Neuronal stem cell (in vitro differentiated cells): Measurements from ENCODE around the gene LPP.

ENCODE experiments used
- DNase-seq: peaks from one replicate; pipeline ENCODE4 v3.0.0-alpha.2; 2013; ENCODE audit warnings: low spot score
- H2AFZ ChIP-seq: one replicate; pipeline ENCODE4 v1.6.1; 2013; ENCODE audit warnings: mild to moderate bottlenecking, low read length, inconsistent platforms
- H2AK5ac ChIP-seq: 2 replicates; pipeline ENCODE4 v1.6.1; 2013; ENCODE audit warnings: low read depth, mild to moderate bottlenecking, inconsistent platforms, low read length, moderate library complexity, mixed read lengths
- H2BK120ac ChIP-seq: 2 replicates; pipeline ENCODE4 v1.6.1; 2013; ENCODE audit warnings: low read depth, mild to moderate bottlenecking, inconsistent platforms, low read length, moderate library complexity, mixed read lengths
- H2BK12ac ChIP-seq: one replicate; pipeline ENCODE4 v1.6.1; 2013; ENCODE audit warnings: low read length, inconsistent platforms
- H2BK15ac ChIP-seq: 2 replicates; pipeline ENCODE4 v1.6.1; 2013; ENCODE audit warnings: mild to moderate bottlenecking, low read length, inconsistent platforms, mixed read lengths
- H2BK5ac ChIP-seq: one replicate; pipeline ENCODE4 v1.6.1; 2013; ENCODE audit warnings: inconsistent platforms, mild to moderate bottlenecking, low read length, moderate library complexity
- H3K14ac ChIP-seq: one replicate; pipeline ENCODE4 v1.6.1; 2013; ENCODE audit warnings: low read length, inconsistent platforms
- H3K18ac ChIP-seq: 2 replicates; pipeline ENCODE4 v1.6.1; 2013; ENCODE audit warnings: low read length, inconsistent platforms
- H3K23ac ChIP-seq: 2 replicates; pipeline ENCODE4 v1.6.1; 2013; ENCODE audit warnings: low read depth, mild to moderate bottlenecking, mixed read lengths, low read length, inconsistent platforms; ENCODE audit not compliant: poor library complexity
- H3K27ac ChIP-seq: replicated peaks from 3 replicates; pipeline ENCODE4 v1.5.1; 2013; ENCODE audit warnings: low read length, inconsistent platforms
- H3K27me3 ChIP-seq, 3 experiments: 2 replicates each; pipeline ENCODE4 v1.6.1; 2013; ENCODE audit warnings: low read length in 3 of 3, mild to moderate bottlenecking in 2 of 3, inconsistent platforms in 1 of 3, low read depth in 1 of 3, mixed read lengths in 1 of 3, moderate library complexity in 1 of 3; ENCODE audit not compliant: control insufficient read depth in 3 of 3, insufficient read depth in 3 of 3
- H3K36me3 ChIP-seq, 2 donors: replicated peaks in 1 of 2; 2 replicates each; pipeline ENCODE4 v1.6.1; 2013; ENCODE audit warnings: low read length in 2 of 2; ENCODE audit not compliant: control insufficient read depth in 2 of 2, insufficient read depth in 2 of 2
- H3K4ac ChIP-seq: 2 replicates; pipeline ENCODE4 v1.6.1; 2013; ENCODE audit warnings: inconsistent platforms, mild to moderate bottlenecking, low read length, moderate library complexity
- H3K4me1 ChIP-seq, 2 donors: 1 replicate in 1 of 2; 2 replicates in 1 of 2; pipeline ENCODE4 v1.6.1; 2013; ENCODE audit warnings: low read length in 2 of 2, low read depth in 1 of 2; ENCODE audit not compliant: control insufficient read depth in 2 of 2, insufficient read depth in 1 of 2
- H3K4me2 ChIP-seq: one replicate; pipeline ENCODE4 v1.6.1; 2013; ENCODE audit warnings: mild to moderate bottlenecking, low read length, inconsistent platforms; ENCODE audit not compliant: insufficient read depth, poor library complexity, severe bottlenecking
- H3K4me3 ChIP-seq, 2 donors: 2 replicates each; pipeline ENCODE4 v1.5.1; 2013; ENCODE audit warnings: low read length in 2 of 2, mild to moderate bottlenecking in 2 of 2, inconsistent platforms in 1 of 2, moderate library complexity in 1 of 2
- H3K79me1 ChIP-seq: one replicate; pipeline ENCODE4 v1.6.1; 2013; ENCODE audit warnings: low read depth, mild to moderate bottlenecking, inconsistent platforms, low read length, moderate library complexity
- H3K9ac ChIP-seq: one replicate; pipeline ENCODE4 v1.6.1; 2013; ENCODE audit warnings: mild to moderate bottlenecking, low read depth, low read length, inconsistent platforms; ENCODE audit not compliant: poor library complexity
- H3K9me3 ChIP-seq, 2 donors: replicated peaks in 1 of 2; 2 replicates each; pipeline versions ENCODE3 to v1.6.1; 2013; ENCODE audit warnings: low read length in 2 of 2, mild to moderate bottlenecking in 2 of 2, inconsistent platforms in 1 of 2, low read depth in 1 of 2, mixed read lengths in 1 of 2, moderate library complexity in 1 of 2; ENCODE audit not compliant: control insufficient read depth in 2 of 2, insufficient read depth in 1 of 2
- H4K8ac ChIP-seq: one replicate; pipeline ENCODE4 v1.6.1; 2013; ENCODE audit warnings: low read depth, mild to moderate bottlenecking, inconsistent platforms, low read length, moderate library complexity
- H4K91ac ChIP-seq: one replicate; pipeline ENCODE4 v1.6.1; 2013; ENCODE audit warnings: low read length, low read depth, mild to moderate bottlenecking, inconsistent platforms; ENCODE audit not compliant: poor library complexity
- WGBS, 2 donors: extraction: QIAGEN DNeasy Blood & Tissue Kit; methylation state at CpG; one replicate each; pipeline ENCODE4 v1.1.7; 2013; ENCODE audit warnings: missing lambda C conversion rate in 2 of 2, mixed read lengths in 1 of 2; ENCODE audit not compliant: insufficient read length in 2 of 2, insufficient replicate concordance in 1 of 2; ENCODE audit errors: extremely low coverage in 2 of 2; 5-methylcytosine and 5-hydroxymethylcytosine counted together

Gene LPP

DNA sequence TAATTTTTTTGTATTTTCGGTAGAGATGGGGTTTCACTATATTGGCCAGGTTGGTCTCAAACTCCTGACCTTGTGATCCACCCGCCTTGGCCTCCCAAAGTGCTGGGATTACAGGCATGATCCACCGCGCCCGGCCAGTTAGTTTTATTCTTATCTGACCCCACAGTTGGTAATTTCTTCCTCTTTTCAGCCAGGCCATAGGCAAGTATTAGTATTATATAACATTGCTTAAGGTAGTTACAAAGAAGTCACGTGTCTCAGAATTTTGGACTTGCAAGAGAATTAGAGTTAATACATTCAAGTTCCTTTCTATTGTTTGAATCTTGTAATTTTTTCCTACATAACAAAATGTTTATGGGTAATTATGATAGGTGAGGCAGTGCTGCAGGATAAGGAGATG is 334.8 kb downstream of the LPP start:
- WGBS, 2 donors: no CpG with 5 or more reads among the region's 6 CpGs
- no peak overlapping the region for H3K18ac ChIP-seq
- H3K36me3 ChIP-seq: peaks cover 0 to 22% of the 10 kb centered on the region in 2 donors

DNA sequence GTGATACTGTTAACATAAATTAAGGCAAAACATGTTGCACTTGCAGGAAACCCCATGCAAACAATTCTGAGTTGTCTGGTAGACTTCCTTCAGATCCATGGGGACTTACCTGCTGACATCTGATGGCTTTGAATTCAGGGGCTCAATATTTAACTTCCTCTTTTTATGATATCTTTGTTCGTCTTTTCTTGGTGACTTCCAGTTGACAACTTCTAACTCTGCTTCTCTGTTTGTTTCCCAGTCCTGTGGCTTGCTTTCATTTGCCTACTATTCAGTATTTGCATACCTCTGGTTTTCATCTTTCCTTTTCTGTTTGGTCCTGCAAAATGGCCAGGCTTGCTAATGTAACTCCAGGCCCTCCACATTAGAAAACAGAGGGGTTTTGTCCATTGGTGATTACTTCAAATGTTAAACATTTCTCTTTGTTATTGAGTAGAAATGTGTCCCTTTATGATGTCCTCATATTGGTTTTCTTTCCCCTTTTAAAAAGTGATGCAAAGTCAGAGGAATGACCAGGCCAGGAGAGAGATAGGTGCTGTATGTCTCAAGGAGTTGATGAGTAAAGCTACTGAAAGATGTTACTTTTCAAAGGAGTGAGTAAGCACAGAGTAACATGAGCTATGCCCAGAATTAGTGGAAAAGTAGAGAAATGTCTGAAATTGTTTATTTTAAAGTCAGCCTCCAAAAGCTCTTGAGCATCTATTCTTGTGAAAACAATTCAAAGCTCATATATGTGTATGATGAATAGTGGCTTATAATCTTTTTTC is 335.9 kb downstream of the LPP start:
- Histone ChIP-seq H3K79me1 (no peaks in the 10 kb centered on the region), H3K18ac (no peak overlapping the region), H2BK15ac (no peak overlapping the region), H3K23ac (no peak overlapping the region), H2AK5ac (no peak overlapping the region), H3K14ac (no peak overlapping the region), H2BK120ac (no peak overlapping the region), H4K91ac (no peak overlapping the region), H4K8ac (no peak overlapping the region), H3K4ac (no peak overlapping the region), H3K9ac (no peak overlapping the region), H3K9me3 (peaks cover 0 to 9% of the 10 kb centered on the region in 2 donors), H3K27ac (no peak overlapping the region), H2BK12ac (no peak overlapping the region), H3K4me2 (no peak overlapping the region), H3K4me3 (no peak overlapping the region), H3K36me3 (peaks cover 0 to 18% of the 10 kb centered on the region in 2 donors), H2BK5ac (no peak overlapping the region), H3K27me3 (no peaks in the 10 kb centered on the region), H2AFZ (no peak overlapping the region), H3K4me1 (no peaks in the 10 kb centered on the region)
- DNase-seq: no peak
- WGBS, 2 donors: no CpG with 5 or more reads among the region's 1 CpG

More for the DNA sequence above, 334.8 kb downstream of the LPP start:
- H2AK5ac ChIP-seq: no peak overlapping the region
- no peak overlapping the region for H2BK120ac ChIP-seq
- H4K8ac ChIP-seq: no peak overlapping the region
- H3K79me1 ChIP-seq: no peaks in the 10 kb centered on the region
- H3K23ac ChIP-seq: no peak overlapping the region
- H3K27ac ChIP-seq: no peak overlapping the region
- peaks cover 0 to 9% of the 10 kb centered on the region in 2 donors for H3K9me3 ChIP-seq
- no peak overlapping the region for H3K14ac ChIP-seq
- H2BK15ac ChIP-seq: no peak overlapping the region
- no peak overlapping the region for H2BK5ac ChIP-seq
- no peak overlapping the region for H3K4me3 ChIP-seq
- H2AFZ ChIP-seq: no peak overlapping the region
- H3K4me2 ChIP-seq: no peak overlapping the region
- no peak overlapping the region for H2BK12ac ChIP-seq
- no peaks in the 10 kb centered on the region for H3K4me1 ChIP-seq
- DNase-seq: no peak
- H3K4ac ChIP-seq: no peak overlapping the region
- no peak overlapping the region for H4K91ac ChIP-seq
- no peak overlapping the region for H3K9ac ChIP-seq
- no peaks in the 10 kb centered on the region for H3K27me3 ChIP-seq

DNA sequence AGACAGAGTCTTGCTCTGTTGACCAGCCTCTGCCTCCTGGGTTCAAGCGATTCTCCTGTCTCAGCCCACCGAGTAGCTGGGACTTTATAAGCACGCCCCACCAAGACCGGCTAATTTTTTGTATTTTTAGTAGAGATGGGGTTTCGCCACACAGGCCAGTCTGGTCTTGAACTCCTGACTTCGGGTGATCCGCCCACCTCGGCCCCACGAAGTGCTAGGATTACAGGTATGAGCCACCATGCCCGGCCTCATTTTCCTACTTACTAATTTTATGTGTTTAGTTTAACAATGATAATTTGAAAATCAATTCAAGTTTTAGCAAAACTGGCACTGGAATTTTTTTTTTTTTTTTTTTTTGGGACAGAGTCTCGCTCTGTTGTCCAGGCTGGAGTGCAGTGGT is 336.5 kb downstream of the LPP start:
- no peak overlapping the region for H3K23ac ChIP-seq
- no CpG with 5 or more reads among the region's 11 CpGs for WGBS, 2 donors
- H3K27me3 ChIP-seq: no peaks in the 10 kb centered on the region
- no peak overlapping the region for H3K9ac ChIP-seq
- no peak overlapping the region for H4K91ac ChIP-seq
- peaks cover 0 to 12% of the 10 kb centered on the region in 2 donors for H3K36me3 ChIP-seq
- no peak overlapping the region for H3K4ac ChIP-seq
- no peak overlapping the region for H3K14ac ChIP-seq
- H3K9me3 ChIP-seq: peaks cover 0 to 5% of the 10 kb centered on the region in 2 donors
- no peak overlapping the region for H3K4me2 ChIP-seq
- no peaks in the 10 kb centered on the region for H3K4me1 ChIP-seq
- DNase-seq: no peak
- no peak overlapping the region for H4K8ac ChIP-seq
- no peak overlapping the region for H3K4me3 ChIP-seq
- no peak overlapping the region for H2AFZ ChIP-seq
- H3K79me1 ChIP-seq: no peaks in the 10 kb centered on the region
- H3K18ac ChIP-seq: no peak overlapping the region
- no peak overlapping the region for H3K27ac ChIP-seq
- H2AK5ac ChIP-seq: no peak overlapping the region
- H2BK15ac ChIP-seq: no peak overlapping the region
- no peak overlapping the region for H2BK5ac ChIP-seq
- no peak overlapping the region for H2BK120ac ChIP-seq
- H2BK12ac ChIP-seq: no peak overlapping the region

DNA sequence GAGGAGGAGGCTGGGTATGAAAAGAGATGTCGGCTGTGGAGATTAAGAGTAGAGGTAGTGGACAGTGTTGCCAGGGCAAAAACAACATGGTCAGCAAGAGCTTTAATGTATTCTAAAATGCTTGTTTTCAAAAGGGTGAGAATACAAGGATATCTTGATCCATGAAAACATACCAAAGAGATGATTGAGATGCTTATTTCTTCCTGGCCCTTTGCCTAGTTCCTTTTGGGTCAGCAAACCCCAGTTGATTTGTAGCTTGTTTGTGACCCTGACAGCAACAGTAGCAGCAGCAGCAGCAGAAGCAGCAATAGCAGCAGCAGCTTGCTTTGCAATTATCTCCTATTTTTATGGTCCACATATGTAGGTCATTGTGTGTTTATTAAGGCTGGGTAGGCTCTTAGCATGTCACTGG is 337.3 kb downstream of the LPP start:
- no peak overlapping the region for H3K4me3 ChIP-seq

More for the DNA sequence above, 337.3 kb downstream of the LPP start:
- H2BK12ac ChIP-seq: no peak overlapping the region
- no peaks in the 10 kb centered on the region for H3K79me1 ChIP-seq
- no peaks in the 10 kb centered on the region for H3K4me1 ChIP-seq
- H3K4me2 ChIP-seq: no peak overlapping the region
- no peak overlapping the region for H2BK5ac ChIP-seq
- H4K91ac ChIP-seq: no peak overlapping the region
- H3K14ac ChIP-seq: no peak overlapping the region
- no peak overlapping the region for H4K8ac ChIP-seq
- no peak overlapping the region for H3K9ac ChIP-seq
- H3K36me3 ChIP-seq: peaks cover 0 to 5% of the 10 kb centered on the region in 2 donors
- H3K4ac ChIP-seq: no peak overlapping the region
- WGBS, 2 donors: no CpG with 5 or more reads among the region's 1 CpG
- H3K9me3 ChIP-seq: peaks cover 0 to 5% of the 10 kb centered on the region in 2 donors
- DNase-seq: no peak
- H2BK120ac ChIP-seq: no peak overlapping the region
- no peak overlapping the region for H2AK5ac ChIP-seq
- no peak overlapping the region for H3K23ac ChIP-seq
- H3K27me3 ChIP-seq: no peaks in the 10 kb centered on the region
- no peak overlapping the region for H3K18ac ChIP-seq
- no peak overlapping the region for H2BK15ac ChIP-seq
- H2AFZ ChIP-seq: no peak overlapping the region
- H3K27ac ChIP-seq: no peak overlapping the region
